Measurements from ENCODE around the gene ABCG2. TPM values are rescaled to one million over a fixed set of nuclear protein-coding genes. Genes with fewer than 3 reads are reported as not detected.

Gene ABCG2
- total RNA-seq, result 1.2 and 7.2 TPM in 2 replicates

DNA sequence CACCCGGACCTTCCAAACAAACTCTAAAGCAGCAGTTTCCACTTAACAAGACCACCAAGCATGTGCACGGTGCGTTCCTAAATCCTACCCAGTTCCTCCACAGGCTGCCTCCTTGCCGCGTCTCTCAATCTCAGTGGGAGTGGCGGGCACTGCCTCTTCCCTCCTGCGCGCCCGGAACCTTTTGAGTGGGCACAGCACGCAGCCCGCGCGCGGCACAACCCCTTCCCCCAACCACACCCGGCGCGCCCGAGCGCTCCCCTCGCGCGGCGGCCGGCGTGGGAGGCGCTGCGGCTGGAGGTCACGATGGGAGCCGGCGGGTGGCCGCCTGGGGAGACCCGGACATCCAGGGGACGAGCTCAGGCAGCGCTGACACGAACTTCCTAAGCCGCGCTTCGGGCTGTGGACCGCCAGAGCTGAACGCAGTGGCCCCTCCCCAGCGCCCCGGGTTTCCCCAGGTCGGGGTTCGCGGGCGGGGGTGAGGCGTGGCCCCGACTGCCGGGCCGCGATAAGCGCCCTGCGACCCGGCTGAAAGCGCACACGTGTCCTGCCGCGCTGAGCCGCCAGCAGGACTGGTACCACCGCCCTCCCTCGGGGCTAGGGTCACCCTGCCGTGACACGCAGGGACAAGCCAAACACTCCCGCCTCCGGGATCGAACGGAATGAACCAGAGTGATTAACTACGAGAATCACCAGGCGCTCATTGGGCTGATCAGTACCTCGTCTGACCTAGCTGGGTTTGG, at the start of gene ABCG2:
Gene ABCG2, minus strand, starts transcription at position 151 of the 740 bp plus-strand sequence. CDS start 18,644 bp downstream, outside the sequence.

Other genes with a start within 250 kb of the ABCG2 start
- 2.4 and 11.6 TPM in 2 replicates for gene SPP1, start 182.9 kb downstream of the ABCG2 start, total RNA-seq
- 135 and 150 TPM in 2 replicates for gene PKD2, start 151.0 kb downstream of the ABCG2 start, total RNA-seq
- 18.9 and 19.2 TPM in 2 replicates for gene PPM1K, start 125.9 kb upstream of the ABCG2 start, total RNA-seq
- gene HERC6, start 220.2 kb upstream of the ABCG2 start, total RNA-seq, result 8.1 and 8.7 TPM in 2 replicates